HepG2 (cell line): ENCODE measurements around the gene C10orf143. TPM values are rescaled to one million over a fixed set of nuclear protein-coding genes. Genes with fewer than 3 reads are reported as not detected.

ENCODE experiments used
- EZH2 ChIP-seq: conservative IDR thresholded peaks from 2 replicates; pipeline ENCODE4 v1.6.1; 2012; ENCODE audit warnings: mild to moderate bottlenecking, low read depth, low read length, moderate library complexity
- HIC2 ChIP-seq: sonication (generic); formaldehyde crosslinking; IDR thresholded peaks from 2 replicates; pipeline ENCODE4 v1.9.0; 2022; ENCODE audit warnings: low read depth, missing genetic modification reagents
- KMT2A ChIP-seq: sonication (generic); formaldehyde crosslinking; IDR thresholded peaks from 2 replicates; pipeline ENCODE4 v1.4.0; 2020; ENCODE audit warnings: missing genetic modification reagents
- MIXL1 ChIP-seq: IDR thresholded peaks from 2 replicates; pipeline ENCODE4 v1.6.1; 2016
- SIN3A ChIP-seq: IDR thresholded peaks from 2 replicates; pipeline ENCODE4 v1.6.1; 2011; ENCODE audit warnings: low read depth, mild to moderate bottlenecking, control low read depth, low read length, borderline replicate concordance
- SMAD1 ChIP-seq: sonication (generic); formaldehyde crosslinking; IDR thresholded peaks from 2 replicates; pipeline ENCODE4 v1.4.0; 2020; ENCODE audit warnings: missing genetic modification reagents, low read depth, mild to moderate bottlenecking, borderline replicate concordance
- SOX5 ChIP-seq: IDR thresholded peaks from 2 replicates; pipeline ENCODE4 v1.6.1; 2016; ENCODE audit warnings: borderline replicate concordance
- STAT5B ChIP-seq: sonication (generic); formaldehyde crosslinking; IDR thresholded peaks from 2 replicates; pipeline ENCODE4 v1.4.0; 2020; ENCODE audit warnings: missing genetic modification reagents
- TEAD3 ChIP-seq: optimal IDR thresholded peaks from 2 replicates; pipeline ENCODE3; 2016; ENCODE audit warnings: borderline replicate concordance
- ZBTB42 ChIP-seq: sonication (generic); formaldehyde crosslinking; IDR thresholded peaks from 2 replicates; pipeline ENCODE4 v1.5.0; 2020; ENCODE audit warnings: mild to moderate bottlenecking, missing genetic modification reagents
- ZBTB44 ChIP-seq: sonication (generic); formaldehyde crosslinking; IDR thresholded peaks from 2 replicates; pipeline ENCODE4 v1.4.0; 2020; ENCODE audit warnings: missing genetic modification reagents
- ZC3H13 ChIP-seq: sonication (generic); formaldehyde crosslinking; IDR thresholded peaks from 2 replicates; pipeline ENCODE4 v1.8.1; 2023; ENCODE audit warnings: mild to moderate bottlenecking, missing genetic modification reagents, moderate library complexity
- ZNF496 ChIP-seq: sonication (generic); formaldehyde crosslinking; IDR thresholded peaks from 2 replicates; pipeline ENCODE4 v1.8.1; 2023; ENCODE audit warnings: mild to moderate bottlenecking, moderate library complexity, missing genetic modification reagents; ENCODE audit not compliant: insufficient replicate concordance
- ZNF564 ChIP-seq: sonication (generic); formaldehyde crosslinking; IDR thresholded peaks from 2 replicates; pipeline ENCODE4 v1.8.1; 2023; ENCODE audit warnings: mild to moderate bottlenecking, missing genetic modification reagents
- ZNF670 ChIP-seq: sonication (generic); formaldehyde crosslinking; IDR thresholded peaks from 2 replicates; pipeline ENCODE4 v1.8.0; 2022; ENCODE audit warnings: mild to moderate bottlenecking, missing genetic modification reagents, borderline replicate concordance
- ZNF761 ChIP-seq: sonication (generic); formaldehyde crosslinking; conservative IDR thresholded peaks from 2 replicates; pipeline ENCODE4 v1.4.0; 2020; ENCODE audit warnings: mild to moderate bottlenecking, missing genetic modification reagents
- ZNF782 ChIP-seq: sonication (generic); formaldehyde crosslinking; IDR thresholded peaks from 2 replicates; pipeline ENCODE4 v1.4.0; 2020; ENCODE audit warnings: missing genetic modification reagents, mild to moderate bottlenecking, borderline replicate concordance
- polyA plus RNA-seq, 8 experiments: library from polyadenylated mRNA; depleted of rRNA in 3 of 8; stranded (reverse) in 7 of 8; unstranded in 1 of 8; fragments of >200 nt; fragmentation: Illumina TruSeq in 4 of 8; extraction: Trizol in 4 of 8; gene quantifications; 2 replicates each; pipeline versions ENCODE4 v1.2.1 to v1.2.3, GENCODE V29; 2011 to 2016; ENCODE audit warnings: low read depth in 4 of 8, missing spikeins in 1 of 8, mixed read lengths in 1 of 8; ENCODE audit not compliant: insufficient read depth in 1 of 8
- total RNA-seq, 5 experiments: library from RNA; depleted of rRNA; stranded (reverse); fragments of >200 nt; fragmentation: Illumina TruSeq; extraction: Trizol; gene quantifications; 2 replicates each; pipeline ENCODE4 v1.2.3, GENCODE V29; 2016; ENCODE audit warnings: low read depth in 1 of 5
- TF ChIP-seq, protein P1 (sequence below): sonication (generic); formaldehyde crosslinking; IDR thresholded peaks from 2 replicates; pipeline ENCODE4 v1.8.0; 2022; ENCODE audit warnings: low read depth, missing genetic modification reagents
- TF ChIP-seq, protein P2 (sequence below): sonication (generic); formaldehyde crosslinking; IDR thresholded peaks from 2 replicates; pipeline ENCODE4 v1.8.1; 2022; ENCODE audit warnings: low read depth, mild to moderate bottlenecking, missing genetic modification reagents
- TF ChIP-seq, protein P3 (sequence below): fragments of 450-650 bp; IDR thresholded peaks from 2 replicates; pipeline ENCODE4 v1.6.1; 2017

Gene C10orf143
- total and polyA plus RNA-seq, 2 of the 13 experiments (the other 11 are each of a cell fraction or from before 2014, with no cell fraction given): 0.21 to 0.91 TPM

- TF ChIP-seq, protein P1, sequence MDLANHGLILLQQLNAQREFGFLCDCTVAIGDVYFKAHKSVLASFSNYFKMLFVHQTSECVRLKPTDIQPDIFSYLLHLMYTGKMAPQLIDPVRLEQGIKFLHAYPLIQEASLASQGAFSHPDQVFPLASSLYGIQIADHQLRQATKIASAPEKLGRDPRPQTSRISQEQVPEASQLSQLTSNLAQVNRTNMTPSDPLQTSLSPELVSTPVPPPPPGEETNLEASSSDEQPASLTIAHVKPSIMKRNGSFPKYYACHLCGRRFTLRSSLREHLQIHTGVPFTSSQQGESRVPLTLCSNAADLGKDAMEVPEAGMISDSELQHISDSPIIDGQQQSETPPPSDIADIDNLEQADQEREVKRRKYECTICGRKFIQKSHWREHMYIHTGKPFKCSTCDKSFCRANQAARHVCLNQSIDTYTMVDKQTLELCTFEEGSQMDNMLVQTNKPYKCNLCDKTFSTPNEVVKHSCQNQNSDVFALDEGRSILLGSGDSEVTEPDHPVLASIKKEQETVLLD (CRISPR knock-in tag): no peak
- 0 out of 2 replicates have a peak, but pooled peaks have one; percentile 29 for TF ChIP-seq MIXL1 (CRISPR knock-in tag)
- TF ChIP-seq ZBTB44 (CRISPR knock-in tag): no peak
- TF ChIP-seq, protein P2, sequence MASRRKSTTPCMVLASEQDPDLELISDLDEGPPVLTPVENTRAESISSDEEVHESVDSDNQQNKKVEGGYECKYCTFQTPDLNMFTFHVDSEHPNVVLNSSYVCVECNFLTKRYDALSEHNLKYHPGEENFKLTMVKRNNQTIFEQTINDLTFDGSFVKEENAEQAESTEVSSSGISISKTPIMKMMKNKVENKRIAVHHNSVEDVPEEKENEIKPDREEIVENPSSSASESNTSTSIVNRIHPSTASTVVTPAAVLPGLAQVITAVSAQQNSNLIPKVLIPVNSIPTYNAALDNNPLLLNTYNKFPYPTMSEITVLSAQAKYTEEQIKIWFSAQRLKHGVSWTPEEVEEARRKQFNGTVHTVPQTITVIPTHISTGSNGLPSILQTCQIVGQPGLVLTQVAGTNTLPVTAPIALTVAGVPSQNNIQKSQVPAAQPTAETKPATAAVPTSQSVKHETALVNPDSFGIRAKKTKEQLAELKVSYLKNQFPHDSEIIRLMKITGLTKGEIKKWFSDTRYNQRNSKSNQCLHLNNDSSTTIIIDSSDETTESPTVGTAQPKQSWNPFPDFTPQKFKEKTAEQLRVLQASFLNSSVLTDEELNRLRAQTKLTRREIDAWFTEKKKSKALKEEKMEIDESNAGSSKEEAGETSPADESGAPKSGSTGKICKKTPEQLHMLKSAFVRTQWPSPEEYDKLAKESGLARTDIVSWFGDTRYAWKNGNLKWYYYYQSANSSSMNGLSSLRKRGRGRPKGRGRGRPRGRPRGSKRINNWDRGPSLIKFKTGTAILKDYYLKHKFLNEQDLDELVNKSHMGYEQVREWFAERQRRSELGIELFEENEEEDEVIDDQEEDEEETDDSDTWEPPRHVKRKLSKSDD: 0 out of 2 replicates have a peak, but pooled peaks have one; percentile 17
- TF ChIP-seq EZH2: no peak
- TF ChIP-seq SOX5: 0 out of 2 replicates have a peak, but pooled peaks have one; percentile 22
- peak; percentile 59; the same call in 1 of the 2 replicates for TF ChIP-seq ZC3H13 (CRISPR knock-in tag)
- TF ChIP-seq SMAD1 (CRISPR knock-in tag): no peak
- TF ChIP-seq, protein P3, sequence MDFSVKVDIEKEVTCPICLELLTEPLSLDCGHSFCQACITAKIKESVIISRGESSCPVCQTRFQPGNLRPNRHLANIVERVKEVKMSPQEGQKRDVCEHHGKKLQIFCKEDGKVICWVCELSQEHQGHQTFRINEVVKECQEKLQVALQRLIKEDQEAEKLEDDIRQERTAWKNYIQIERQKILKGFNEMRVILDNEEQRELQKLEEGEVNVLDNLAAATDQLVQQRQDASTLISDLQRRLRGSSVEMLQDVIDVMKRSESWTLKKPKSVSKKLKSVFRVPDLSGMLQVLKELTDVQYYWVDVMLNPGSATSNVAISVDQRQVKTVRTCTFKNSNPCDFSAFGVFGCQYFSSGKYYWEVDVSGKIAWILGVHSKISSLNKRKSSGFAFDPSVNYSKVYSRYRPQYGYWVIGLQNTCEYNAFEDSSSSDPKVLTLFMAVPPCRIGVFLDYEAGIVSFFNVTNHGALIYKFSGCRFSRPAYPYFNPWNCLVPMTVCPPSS: no peak
- peak; percentile 43 for TF ChIP-seq TEAD3 (CRISPR knock-in tag)
- TF ChIP-seq STAT5B: 0 out of 2 replicates have a peak, but pooled peaks have one; percentile 47
- no peak for TF ChIP-seq ZNF670 (CRISPR knock-in tag)
- 0 out of 2 replicates have a peak, but pooled peaks have one; percentile 57 for TF ChIP-seq ZNF761 (CRISPR knock-in tag)
- peak; percentile 61; the same call in 1 of the 2 replicates for TF ChIP-seq SIN3A
- no peak for TF ChIP-seq ZNF496 (CRISPR knock-in tag)
- no peak for TF ChIP-seq HIC2
- no peak for TF ChIP-seq ZBTB42 (CRISPR knock-in tag)
- no peak for TF ChIP-seq ZNF564
- TF ChIP-seq ZNF782: no peak; the same call in 1 of the 2 replicates
- TF ChIP-seq KMT2A: peak; percentile 78
Observed at GRCh38 chr10:130136226-130137089, 25.8 kb upstream of the C10orf143 start, which contains the start of gene GLRX3 (continued).
